MCF 10A (cell line): Measurements from ENCODE around the gene FAF1. TPM values are rescaled to one million over a fixed set of nuclear protein-coding genes. Genes with fewer than 3 reads are reported as not detected.

Source experiments
- BruUV-seq: library from RNA; stranded (reverse); fragments of 400-500 nt; replicated peaks from 2 replicates; lab custom pipeline; 2021; lab: Mats Ljungman, UMichigan
- CTCF ChIA-PET: fragments of 300-600 bp; sonication (Branson Sonifier 250); formaldehyde crosslinking; extraction: SDS; loops from one replicate; lab custom pipeline; 2021; ENCODE audit warnings: antibody characterized with exemption, inconsistent platforms; lab: Yijun Ruan, JAX
- POLR2A ChIA-PET: fragments of 300-600, 350-650 bp; sonication (Branson Sonifier 250); formaldehyde crosslinking; extraction: SDS; loops from one replicate; lab custom pipeline; 2020; ENCODE audit warnings: antibody characterized with exemption, inconsistent platforms; lab: Yijun Ruan, JAX
- DNase-seq: peaks from one replicate; pipeline ENCODE4 v3.0.0-alpha.2; 2018; ENCODE audit not compliant: unreplicated experiment
- H3K27ac Mint-ChIP-seq: one replicate; pipeline ENCODE4 v1.8.0; 2022; ENCODE audit warnings: mild to moderate bottlenecking, low read depth, mixed read lengths; ENCODE audit not compliant: unreplicated experiment
- H3K27me3 Mint-ChIP-seq: one replicate; pipeline ENCODE4 v1.8.0; 2022; ENCODE audit warnings: mixed read lengths; ENCODE audit not compliant: insufficient read depth, unreplicated experiment
- H3K36me3 Mint-ChIP-seq: one replicate; pipeline ENCODE4 v1.8.0; 2022; ENCODE audit warnings: mild to moderate bottlenecking, moderate library complexity, mixed read lengths; ENCODE audit not compliant: insufficient read depth, unreplicated experiment
- H3K4me1 Mint-ChIP-seq: one replicate; pipeline ENCODE4 v1.8.0; 2022; ENCODE audit warnings: mixed read lengths; ENCODE audit not compliant: insufficient read depth, unreplicated experiment
- H3K4me3 Mint-ChIP-seq: one replicate; pipeline ENCODE4 v1.8.0; 2022; ENCODE audit warnings: mild to moderate bottlenecking, moderate library complexity, mixed read lengths; ENCODE audit not compliant: unreplicated experiment
- H3K9me3 Mint-ChIP-seq: one replicate; pipeline ENCODE4 v1.8.0; 2022; ENCODE audit warnings: mixed read lengths; ENCODE audit not compliant: unreplicated experiment
- CTCF ChIP-seq: fragments of 200-600 bp; IDR thresholded peaks from one replicate; pipeline ENCODE4 v1.8.0; 2022; ENCODE audit warnings: antibody characterized with exemption, mild to moderate bottlenecking; ENCODE audit not compliant: unreplicated experiment
- intact Hi-C: fragments of 100-400 bp; cut with micrococcal nuclease; formaldehyde crosslinking; loops from 2 replicates; pipeline ENCODE4 v1.14.1; 2022
- total RNA-seq: library from RNA; stranded (reverse); gene quantifications from 2 replicates; pipeline ENCODE4 v1.2.3, GENCODE V29; 2022

Gene FAF1
- total RNA-seq, 1 experiment from 2014 or later = 93.2 TPM

- POLR2A ChIA-PET = interaction anchor here (1.0 to 2.6 kb wide), 9 partner anchors 8 to 263 kb away, joined by 4 to 50 read pairs (median 5); partner anchors contain the start of genes FAF1 and RNF11
- Mint-ChIP-seq H3K36me3 (peaks cover 7% of the 10 kb centered on the region), H3K4me3 (peak overlapping the region; percentile 86), H3K27me3 (no peaks in the 10 kb centered on the region), H3K9me3 (no peaks in the 10 kb centered on the region), H3K27ac (peak overlapping the region; percentile 96), H3K4me1 (peaks cover 12% of the 10 kb centered on the region)
- no TSS peak for BruUV-seq
- CTCF ChIA-PET = interaction anchor here (0.6 to 1.5 kb wide), 5 partner anchors 24 to 884 kb away, joined by 3 to 7 read pairs (median 3); no protein-coding TSS in a partner anchor
- intact Hi-C loops = no loop called here
- DNase-seq = no peak
- no peak for TF ChIP-seq CTCF
These were observed 14.0 kb upstream of the FAF1 start for GRCh38 chr1:50973875-50974617.

DNA sequence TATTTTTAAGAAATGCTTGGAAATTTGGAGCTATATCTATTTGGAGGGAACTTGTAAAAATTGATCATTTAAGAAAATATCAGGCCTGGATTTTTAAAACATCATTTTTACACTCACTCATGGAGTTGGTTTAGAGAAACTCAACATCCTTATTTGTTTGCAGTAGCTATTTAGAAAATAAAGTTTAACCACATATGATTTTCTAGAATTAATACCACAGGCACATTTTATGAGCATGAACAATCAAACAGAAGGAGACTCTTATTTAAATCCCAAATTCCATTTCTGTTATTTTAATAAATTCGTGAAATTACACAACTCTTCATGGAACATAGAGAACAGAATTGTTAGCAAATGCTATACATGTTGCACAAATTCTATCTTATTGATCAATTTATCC, 13.2 kb upstream of the FAF1 start:
- TF ChIP-seq CTCF = no peak
- Mint-ChIP-seq H3K4me1 (peaks cover 12% of the 10 kb centered on the region), H3K27ac (peak overlapping the region; percentile 96), H3K27me3 (no peaks in the 10 kb centered on the region), H3K9me3 (no peaks in the 10 kb centered on the region), H3K36me3 (peaks cover 7% of the 10 kb centered on the region), H3K4me3 (peak overlapping the region; percentile 86)
- ChIA-PET POLR2A (interaction anchor here (0.6 to 2.6 kb wide), 8 partner anchors 9 to 288 kb away, joined by 3 to 50 read pairs (median 5); partner anchors contain the start of genes FAF1 and RNF11), CTCF (interaction anchor here (0.6 to 1.5 kb wide), 10 partner anchors 11 to 421 kb away, joined by 3 to 9 read pairs (median 5); partner anchors contain the start of gene FAF1)
- intact Hi-C loops = no loop called here
- no peak for DNase-seq
- no TSS peak for BruUV-seq

- CTCF ChIA-PET = interaction anchor here (0.6 to 1.5 kb wide), 8 partner anchors 10 to 420 kb away, joined by 3 to 9 read pairs (median 5); partner anchors contain the start of gene FAF1
- no peak for DNase-seq
- H3K27ac Mint-ChIP-seq = peak overlapping the region; percentile 96
These were observed 12.7 kb upstream of the FAF1 start for GRCh38 chr1:50972766-50973165.

More at GRCh38 chr1:50972766-50973165, 12.7 kb upstream of the FAF1 start:
- intact Hi-C loops = no loop called here
- H3K4me3 Mint-ChIP-seq = peak overlapping the region; percentile 86
- H3K9me3 Mint-ChIP-seq = no peaks in the 10 kb centered on the region
- H3K36me3 Mint-ChIP-seq = peaks cover 10% of the 10 kb centered on the region
- no peak for TF ChIP-seq CTCF
- no peaks in the 10 kb centered on the region for H3K27me3 Mint-ChIP-seq
- POLR2A ChIA-PET = interaction anchor here (0.7 to 2.6 kb wide), 8 partner anchors 10 to 544 kb away, joined by 3 to 50 read pairs (median 5); partner anchors contain the start of genes FAF1 and RNF11
- peaks cover 13% of the 10 kb centered on the region for H3K4me1 Mint-ChIP-seq
- BruUV-seq = no TSS peak
